GM21786 (cell line): ENCODE results near the gene STIM1.
A peak's percentile ranks its signal among the peaks of the same experiment; 100 is the strongest.

Experiments
- ATAC-seq: cut with Tn5 transposase; IDR thresholded peaks from one replicate; pipeline ENCODE4 v1.9.1; 2021; ENCODE audit not compliant: unreplicated experiment

Gene STIM1

DNA sequence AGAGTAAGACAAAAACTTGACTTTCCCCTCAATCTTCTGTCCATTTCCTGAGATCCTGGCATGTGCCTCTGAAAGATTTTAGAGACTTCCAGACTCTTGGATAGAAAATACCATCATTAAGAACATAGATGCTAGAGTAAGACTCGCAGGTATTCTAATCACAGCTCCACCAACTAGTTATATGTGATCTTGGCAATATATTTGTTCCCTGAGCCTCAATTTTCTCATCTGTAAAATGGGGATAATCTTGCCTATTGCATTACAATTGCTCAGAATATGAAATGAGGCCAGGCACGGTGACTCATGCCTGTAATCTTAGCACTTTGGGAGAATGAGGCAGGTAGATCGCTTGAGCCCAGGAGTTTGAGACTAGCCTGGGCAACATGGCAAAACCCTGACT is 25.4 kb upstream of the STIM1 start:
- ATAC-seq, result no peak

DNA sequence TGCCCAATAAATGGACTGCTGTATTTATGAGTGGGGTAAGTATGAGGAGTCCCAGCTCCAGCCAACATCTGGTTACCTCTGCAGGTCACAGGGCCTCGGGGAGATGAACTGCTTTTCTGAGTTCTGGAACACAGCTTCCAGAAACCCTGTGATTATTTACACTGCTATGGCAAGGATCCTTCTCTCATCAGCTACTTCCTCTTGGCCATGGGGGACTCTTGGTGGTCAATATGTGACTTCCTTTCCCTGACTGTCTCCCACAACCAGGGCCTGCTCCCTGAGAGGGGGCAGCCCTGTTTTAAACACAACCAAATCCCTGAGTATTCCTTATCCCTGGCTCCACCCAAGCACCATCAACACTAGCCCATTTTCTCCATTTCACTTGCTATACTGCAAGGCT is 24.7 kb upstream of the STIM1 start:
- no peak for ATAC-seq

DNA sequence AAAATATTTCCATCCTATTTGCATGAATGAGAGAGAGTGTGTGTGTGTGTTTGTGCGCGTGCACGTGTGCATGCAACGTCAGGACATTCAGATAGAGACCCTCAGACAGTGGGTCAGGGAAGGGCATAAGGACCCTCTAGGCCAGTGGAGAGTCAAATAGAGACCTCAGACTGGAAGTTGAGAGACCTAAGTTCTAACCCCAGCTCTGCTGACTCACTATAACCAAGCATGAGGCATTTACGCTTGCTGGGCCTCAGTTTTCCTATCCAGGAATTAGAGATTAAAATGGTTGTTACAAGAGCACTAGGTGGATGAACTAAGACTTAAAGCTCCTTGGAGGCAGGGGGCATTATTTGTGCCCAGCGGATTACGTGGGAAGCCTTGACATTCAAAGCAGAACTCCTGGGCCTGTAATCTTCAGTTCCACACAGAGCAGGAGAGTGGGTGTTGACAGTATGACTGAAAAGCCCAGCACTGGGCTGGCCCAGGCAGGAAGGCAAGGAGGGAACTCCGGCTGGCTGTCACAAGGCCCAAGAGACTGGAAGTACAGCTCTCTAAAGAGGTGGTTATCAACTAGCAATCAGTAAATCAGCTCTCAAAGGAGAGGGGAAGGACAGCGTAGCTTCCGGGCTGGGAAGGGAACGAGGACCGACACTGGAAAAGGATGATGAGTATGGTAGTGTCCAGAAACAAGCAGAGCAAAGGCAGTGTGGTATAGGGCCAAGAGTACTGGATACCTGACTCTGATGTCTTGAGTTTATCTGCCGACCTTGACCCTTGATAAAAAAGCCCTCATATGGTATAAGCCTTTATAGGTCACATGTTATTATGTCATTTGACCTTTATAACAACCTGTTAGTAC is 23.9 kb upstream of the STIM1 start:
- no peak for ATAC-seq

DNA sequence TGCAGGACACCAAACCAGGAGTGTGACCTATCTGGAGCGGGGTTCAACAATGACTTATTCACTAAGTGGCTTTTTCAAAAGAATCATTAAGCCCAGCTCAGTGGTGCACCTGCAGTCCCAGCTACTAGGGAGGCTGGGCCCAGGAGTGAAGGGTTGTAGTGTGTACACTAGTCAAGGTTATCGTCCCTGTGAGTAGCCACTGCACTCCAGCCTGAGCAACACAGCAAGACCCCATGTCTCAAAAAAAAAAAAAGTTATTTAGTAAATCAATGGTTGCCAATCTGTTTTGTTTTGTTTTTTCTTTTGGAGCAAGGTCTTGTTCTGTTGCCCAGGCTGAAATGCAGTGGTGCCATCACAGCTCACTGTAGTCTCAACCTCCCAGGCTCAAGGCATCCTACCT is 22.6 kb upstream of the STIM1 start:
- no peak for ATAC-seq

DNA sequence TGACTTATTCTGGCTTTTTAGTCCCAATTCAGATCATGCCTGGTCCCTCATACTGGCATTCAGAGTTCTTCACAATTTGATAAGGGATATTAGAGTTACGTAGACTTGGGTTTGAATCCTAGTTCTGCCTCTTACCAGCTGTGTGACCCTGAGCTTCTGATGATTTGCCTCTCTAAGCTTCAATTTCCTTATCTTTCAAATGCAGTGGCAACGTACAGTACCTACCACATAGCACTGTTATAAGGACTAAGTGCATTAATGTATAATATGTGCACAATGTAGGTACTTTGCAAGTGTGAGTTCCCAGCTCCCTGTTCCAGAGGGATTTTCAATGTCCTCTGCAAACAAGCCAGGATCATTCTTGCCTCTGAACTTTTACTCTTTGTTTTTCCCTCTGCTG is 22.0 kb upstream of the STIM1 start:
- no peak for ATAC-seq

DNA sequence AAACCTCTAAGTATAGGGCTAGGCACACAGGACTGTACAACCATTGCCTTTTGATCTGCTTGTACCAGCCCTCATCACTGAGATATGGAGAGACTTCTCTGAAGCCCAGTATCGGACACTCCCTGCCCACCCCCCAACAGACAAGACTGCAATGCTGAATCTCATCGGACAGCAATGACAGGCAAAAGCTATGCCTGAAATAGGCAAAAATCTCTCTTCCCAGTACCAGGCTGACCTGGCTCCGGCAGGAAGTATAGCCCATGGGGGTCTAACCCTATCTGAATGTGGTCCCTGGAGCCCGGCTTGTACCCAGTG is 21.2 kb upstream of the STIM1 start:
- ATAC-seq, result no peak

DNA sequence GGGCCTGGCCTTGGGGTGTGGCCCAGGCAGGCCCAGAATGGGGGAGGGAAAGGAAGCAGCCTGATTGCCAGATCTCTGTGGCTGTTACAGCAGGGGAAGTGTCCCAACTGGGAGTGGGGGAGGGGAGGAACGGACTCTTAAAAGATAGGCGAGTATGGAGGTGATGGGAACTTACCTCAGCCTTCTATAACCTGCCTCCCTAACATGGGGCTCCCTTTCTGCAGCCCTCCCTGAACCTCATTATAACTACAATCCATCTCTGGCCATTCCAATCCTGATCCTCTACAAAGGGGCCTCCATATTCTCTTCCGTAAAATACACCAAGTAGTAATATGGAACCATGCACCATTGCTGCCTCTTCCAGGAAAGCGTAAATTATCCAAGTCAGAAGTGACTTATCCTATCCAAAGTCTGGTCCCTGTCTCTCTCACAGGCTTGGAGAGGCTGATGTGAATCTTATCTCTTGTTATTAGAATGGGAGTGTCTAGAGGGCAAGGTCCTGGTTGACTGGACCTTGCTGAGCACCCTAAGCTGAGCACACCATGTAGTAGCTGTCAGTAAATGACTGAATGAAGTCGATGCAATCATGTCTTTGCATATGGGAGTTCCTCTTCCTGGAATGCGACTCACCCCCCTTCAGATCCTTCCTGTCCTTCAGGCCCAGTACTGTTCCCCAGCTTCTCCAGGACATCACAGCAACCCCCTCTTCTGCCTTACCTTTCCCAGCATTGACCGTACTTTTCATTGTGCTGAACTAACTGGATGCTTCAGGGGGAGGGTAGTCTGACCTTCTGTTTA is 20.6 kb upstream of the STIM1 start:
- ATAC-seq, result no peak

DNA sequence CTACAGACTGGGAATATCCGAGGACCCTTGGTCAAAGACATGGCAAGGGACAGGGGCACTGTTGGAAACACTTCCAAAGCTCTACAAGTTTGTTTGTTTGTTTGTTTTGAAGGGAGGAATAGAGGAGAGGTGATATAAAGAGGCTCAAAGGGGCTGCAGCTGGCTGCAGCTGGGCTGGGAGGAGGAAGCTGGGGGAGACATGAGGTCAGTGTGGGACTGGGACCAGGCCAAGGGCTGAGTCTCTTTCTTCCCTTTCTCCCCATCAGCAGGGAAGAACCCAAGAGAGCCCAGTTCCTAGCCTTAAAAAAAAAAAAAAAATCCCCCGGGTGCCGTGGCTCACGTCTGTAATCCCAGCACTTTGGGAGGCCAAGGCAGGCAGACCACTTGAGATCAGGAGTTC is 19.7 kb upstream of the STIM1 start:
- no peak for ATAC-seq

DNA sequence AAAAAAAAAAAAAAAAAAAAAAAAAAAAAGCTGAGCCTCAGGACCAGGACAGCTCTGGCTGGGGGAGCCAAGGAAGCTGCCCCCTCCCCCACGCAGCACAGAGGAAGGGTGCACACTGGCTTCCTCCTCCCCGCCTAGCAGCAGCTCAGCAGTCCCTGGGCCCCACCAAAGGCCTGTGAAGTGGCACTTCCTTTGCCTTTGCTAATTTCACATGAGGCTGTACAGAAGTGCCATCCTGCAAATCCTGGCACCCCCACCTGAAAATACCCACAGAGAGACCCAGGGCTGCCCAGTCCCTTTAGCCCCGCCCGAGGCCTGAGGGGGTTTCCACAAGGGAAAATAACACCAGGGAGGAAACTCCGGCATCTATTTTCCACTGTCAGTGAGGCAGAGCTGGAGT is 18.6 kb upstream of the STIM1 start:
- ATAC-seq, result no peak

DNA sequence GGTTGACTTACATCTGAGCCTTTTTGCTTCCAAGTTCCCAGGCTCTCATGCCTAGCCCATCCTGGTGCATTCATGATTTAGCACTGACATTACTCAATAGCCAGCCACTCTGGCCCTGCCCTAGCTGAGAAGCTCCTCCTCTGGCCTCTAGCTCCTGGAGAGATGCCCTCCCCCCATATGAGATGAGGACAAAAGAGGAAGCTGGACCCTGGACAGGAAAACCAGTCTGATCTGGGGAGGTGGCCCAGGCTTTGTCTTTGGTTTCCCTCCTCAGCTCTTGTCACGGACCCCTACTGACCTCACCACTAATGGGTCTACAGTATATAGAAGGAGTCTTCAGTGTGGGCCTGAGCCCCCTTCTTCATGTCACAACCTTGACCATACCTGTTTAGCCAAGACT is 17.7 kb upstream of the STIM1 start:
- ATAC-seq, result no peak

DNA sequence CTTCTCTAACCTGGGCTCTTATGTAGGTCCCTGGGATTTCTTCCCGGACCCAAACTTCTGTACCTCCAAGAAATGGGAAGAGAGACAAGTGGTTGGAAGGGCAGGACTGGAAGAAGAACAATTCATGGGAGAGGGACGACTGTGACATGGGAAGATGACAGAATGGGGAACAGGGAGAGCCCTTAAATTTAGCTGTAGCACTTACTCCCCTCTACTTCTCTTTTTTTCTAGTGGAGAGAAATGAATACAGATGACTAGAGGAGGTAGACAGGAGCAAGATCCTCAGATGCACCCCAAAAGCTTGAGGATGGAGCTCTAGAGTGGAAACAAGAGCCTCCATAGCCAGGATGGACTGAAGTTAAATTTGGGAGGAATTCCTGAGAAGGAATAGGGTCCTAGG is 17.0 kb upstream of the STIM1 start:
- ATAC-seq, result no peak

DNA sequence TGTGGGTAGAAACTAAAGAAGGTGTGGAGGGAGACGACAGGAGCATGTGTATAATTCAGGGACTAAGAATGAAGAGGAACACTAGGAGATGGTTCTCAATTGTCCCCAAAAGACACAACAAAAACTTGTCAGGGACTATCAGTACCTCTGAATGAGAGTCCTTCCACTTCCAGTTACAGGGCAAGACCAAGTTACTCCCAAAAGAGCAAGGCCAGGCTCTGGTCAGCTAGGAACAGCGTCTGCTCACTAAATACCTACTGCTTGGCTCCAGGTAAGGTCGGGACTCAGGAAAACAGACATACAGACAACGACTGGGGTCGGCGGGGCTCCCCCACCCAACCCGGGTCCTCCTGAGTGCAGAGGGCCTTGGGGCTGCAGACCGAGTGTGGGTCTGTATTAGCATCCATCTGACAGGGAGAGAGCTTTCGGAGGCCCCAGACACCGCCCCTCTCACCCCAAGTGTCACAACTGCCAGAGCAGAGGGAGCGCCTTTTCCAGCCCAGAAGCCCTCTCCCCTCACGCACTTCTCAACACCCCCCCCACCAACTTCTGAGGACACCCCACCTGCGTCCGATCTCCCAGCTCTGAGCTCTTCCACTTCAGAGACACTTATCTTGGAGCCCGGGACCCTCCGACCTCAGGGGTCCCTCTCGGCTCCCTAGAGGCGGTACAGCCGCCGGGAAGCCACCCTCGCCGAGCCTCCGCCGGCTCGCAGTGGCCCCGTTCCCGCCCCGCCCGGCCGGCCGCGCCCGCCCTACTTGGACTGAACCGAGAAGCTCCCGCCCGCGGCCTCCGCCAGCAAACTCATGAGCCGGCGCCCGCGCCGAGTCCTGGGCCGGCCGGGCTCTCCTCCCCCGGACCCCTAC is 15.2 kb upstream of the STIM1 start:
- no peak for ATAC-seq

DNA sequence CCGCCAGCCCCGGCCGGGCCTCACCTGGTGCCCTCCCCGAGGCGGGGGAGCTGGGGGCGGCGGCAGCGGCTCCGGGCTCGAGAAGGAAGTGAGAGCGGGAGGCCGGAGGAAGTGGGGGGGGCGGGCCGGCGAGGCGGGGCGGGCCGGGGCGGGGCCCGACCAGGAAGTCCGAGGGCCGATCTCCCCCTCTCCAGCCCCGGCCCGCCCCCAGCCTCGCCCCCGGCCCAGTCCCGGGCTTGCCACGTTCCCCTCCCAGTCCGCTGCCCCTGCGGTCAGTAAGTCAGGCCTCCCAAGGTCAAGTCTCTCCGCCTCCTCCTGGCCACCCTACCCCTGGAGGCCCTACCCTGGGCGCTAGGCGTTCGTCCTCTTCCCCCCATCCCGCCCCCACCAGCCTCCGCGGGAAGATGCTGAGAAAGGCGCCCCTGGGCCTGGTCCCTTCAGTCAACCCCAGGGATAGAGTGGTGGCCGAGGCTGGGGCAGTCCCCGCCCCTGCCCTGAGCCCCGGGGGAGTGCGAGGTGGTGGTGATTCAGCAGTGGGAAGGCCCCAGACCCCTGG is 14.5 kb upstream of the STIM1 start, which contains the start of gene RHOG:
TSS of gene RHOG (minus strand) at position 90 of the 556 bp plus-strand sequence. CDS start 12,821 bp downstream, outside the sequence.
- peak; percentile 24 for ATAC-seq

DNA sequence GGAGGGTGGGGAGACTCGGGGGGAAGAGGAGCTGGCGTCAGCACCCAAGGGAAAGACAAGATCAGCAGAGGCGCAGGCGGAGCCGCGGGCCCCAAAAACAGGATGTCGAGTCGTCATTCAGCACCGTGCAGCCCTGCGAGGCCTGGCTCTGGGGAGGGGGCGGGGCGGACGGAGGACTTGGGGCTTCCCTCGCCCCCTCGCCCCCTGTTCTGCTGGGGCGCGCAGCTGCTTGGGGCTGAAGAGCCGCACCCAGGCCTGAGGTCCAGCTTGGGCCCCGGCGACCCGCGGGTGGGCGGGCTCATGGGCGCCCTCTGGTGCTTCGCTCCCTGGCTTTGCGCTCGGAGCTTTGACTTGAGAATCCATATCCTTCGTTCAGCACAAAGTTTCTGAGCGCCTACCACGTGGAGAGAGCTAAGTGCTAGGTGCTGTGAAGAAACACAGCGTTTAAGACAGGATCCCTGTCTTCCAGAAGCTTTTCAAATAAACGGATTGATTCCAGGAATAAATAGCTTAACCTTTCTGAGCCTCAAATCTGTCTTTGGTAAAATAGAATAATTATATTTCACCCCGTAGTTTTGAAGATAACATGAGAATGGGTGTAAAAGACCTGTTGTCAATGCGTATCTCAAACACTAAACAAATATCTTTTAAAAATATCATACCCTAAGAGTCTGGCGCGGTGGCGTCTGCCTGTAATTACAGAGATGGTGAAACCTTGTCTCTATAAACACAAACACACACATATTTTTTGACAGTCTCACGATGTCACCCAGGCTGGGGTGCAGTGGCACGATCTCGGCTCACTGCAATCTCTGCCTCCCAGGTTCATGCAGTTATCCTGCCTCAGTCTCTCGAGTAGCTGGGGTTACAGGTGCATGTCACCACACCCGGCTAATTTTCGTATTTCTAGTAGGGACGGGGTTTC is 13.8 kb upstream of the STIM1 start:
- ATAC-seq, result peak; percentile 51

DNA sequence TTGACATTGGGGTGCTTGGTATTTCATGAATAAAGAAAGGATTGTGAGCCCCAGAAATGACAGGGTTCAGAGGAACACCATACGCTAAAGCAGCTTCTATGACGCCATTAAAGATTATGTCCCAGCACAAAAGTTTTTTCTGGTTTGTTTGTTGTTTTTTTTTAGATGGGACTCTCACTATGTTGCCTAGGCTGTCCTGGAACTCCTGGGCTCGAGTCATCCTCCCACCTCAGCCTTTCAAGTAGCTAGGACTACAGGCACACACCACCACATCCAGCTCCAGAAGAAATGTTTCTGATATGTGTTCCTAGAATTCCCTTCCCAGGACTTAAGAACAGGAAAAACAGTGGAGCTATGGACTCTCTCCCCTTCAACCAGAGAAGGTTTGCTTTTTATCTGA is 12.1 kb upstream of the STIM1 start:
- no peak for ATAC-seq

DNA sequence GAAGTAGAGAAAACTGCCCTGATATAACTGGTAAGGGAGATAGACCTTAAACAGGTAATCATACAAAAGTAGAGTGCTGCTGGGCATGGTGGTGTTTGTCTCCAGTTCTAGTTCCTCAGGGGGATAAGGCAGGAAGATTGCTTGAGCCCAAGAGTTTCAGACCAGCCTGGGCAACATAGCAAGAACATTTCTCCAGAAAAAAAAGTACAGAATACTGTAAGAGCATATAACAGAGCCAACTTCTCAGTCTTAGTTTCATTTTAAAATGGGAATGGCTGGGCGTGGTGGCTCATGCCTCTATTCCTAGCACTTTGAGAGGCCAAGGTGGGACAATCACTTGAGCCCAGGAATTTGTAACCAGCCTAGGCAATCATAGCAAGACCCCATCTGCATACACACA is 10.2 kb upstream of the STIM1 start:
- ATAC-seq, result no peak

DNA sequence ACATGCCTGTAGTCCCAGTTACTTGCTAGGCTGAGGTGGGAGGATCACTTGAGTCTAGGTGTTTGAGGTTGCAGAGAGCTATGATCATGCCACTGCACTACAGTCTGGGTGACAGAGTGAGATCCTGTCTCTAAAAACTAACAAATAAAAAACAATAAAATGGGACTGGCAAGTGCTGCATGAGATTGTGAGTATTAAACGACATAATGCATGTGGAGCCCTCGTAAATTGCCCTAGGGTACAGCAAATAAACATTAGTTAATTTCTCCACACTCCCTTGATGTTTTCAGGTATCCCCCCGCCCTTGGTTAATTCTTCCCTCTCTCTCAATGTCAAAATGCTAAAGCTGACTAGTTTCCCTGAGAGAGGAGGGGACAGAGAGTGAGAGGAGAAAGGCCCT is 9.8 kb upstream of the STIM1 start:
- ATAC-seq, result no peak

DNA sequence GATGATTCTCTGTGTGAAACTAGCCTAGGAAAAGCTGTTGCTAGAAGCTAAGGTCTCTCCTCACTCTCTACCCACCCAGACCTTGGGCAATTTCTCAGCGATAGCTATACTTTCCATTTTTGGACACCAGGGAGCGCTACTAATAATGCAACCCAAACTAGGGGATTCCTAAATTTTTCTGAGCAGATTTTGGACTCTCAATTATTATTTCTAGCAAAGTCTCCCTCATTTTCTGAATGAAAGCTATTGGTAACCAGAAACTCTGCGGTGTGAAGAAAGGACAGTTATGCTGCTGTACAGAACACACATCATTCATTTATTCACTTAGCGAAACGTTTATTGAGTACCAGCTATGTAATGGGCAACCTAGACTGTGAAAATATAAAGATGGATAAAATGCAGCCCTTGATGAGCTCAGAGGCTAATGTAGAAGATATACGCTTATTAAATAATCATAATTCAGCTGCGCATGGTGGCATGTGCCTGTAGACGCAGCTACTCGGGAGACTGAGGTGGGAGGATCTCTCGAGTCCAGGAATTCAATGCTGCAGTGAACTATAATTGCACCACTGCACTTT is 6.1 kb upstream of the STIM1 start:
- ATAC-seq, result peak; percentile 58

DNA sequence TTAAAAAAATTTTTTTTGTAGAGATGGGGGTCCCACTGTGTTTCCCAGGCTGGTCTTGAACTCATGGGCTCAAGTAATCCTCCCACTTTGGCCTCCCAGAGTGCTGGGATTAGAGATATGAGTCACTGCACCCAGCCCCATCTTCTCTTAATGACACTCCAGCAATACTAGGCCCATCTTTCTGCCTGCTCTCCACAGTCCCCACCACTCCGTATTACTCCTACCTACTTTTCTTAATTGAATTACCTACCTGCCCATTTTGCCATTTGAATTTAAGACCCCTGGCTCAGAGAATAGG is 2.0 kb upstream of the STIM1 start:
- no peak for ATAC-seq
